Mammary epithelial cell (primary cell): ENCODE data around the gene RBCK1.

ENCODE experiments used
- CTCF ChIP-seq, 2 donors: IDR thresholded peaks in 1 of 2; conservative IDR thresholded peaks in 1 of 2; 2 replicates each; pipeline ENCODE4 v1.5.1; 2011 to 2012; ENCODE audit warnings: inconsistent platforms in 2 of 2, low read length in 2 of 2, mild to moderate bottlenecking in 2 of 2, control low read depth in 1 of 2, low read depth in 1 of 2; ENCODE audit not compliant: insufficient read depth in 1 of 2; ENCODE audit errors: extremely low read depth in 1 of 2
- EZH2 ChIP-seq: IDR thresholded peaks from 2 replicates; pipeline ENCODE4 v1.6.1; 2012; ENCODE audit warnings: low read length, inconsistent platforms, borderline replicate concordance

GRCh38 chr20:387520-387919 is 20.6 kb upstream of the RBCK1 start:
- TF ChIP-seq CTCF (conservative IDR thresholded peaks at IDR 0.05 in 1 of 2, IDR thresholded peaks at IDR 0.05 in 1 of 2; ENCODE audit: extremely low read depth in 1 of 2, insufficient read depth in 1 of 2, low read depth in 1 of 2, low read length in 2 of 2) = no peak
- TF ChIP-seq EZH2 = no peak
